ENCODE measurements around the gene NCAN.

NCAN gene

DNA sequence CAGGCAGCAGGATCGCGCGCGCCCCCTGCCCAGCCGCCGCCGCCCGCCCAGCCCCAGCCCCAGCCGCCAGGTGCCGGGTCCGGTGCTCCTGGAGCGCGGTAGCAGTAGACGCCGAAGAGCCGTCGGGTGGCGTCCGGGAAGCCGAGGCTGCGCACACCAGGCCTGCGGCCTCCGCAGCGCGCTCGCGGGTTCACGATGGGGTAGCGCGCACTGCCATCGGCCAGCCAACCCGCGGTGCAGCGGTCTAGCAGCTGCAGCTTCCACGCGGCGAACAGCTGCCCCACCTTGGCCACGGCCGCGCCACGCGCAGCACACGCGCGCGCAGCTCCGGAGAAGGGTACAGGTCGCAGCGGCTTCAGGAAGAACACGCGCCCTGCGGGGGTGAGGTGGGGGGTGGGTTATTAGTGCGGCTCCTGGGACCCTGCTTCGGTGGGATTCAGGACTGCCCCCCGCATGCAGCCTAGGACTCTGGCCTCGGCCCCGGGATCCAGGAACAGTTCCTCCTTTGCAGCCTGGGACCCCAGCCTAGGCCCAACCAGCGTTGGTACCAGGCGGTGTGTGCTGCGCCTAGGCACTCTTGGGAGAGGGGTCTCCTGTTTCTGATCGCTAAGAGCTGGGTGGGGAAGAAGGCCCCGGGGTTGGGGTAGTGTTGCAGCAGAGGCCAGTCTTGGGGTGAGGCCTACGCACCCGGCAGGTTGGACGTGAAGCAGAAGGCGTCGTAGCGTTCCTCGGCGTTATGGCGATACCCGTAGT, 46.3 kb downstream of the NCAN start:
- no peak overlapping the region for H3K4me3 ChIP-seq (ENCODE audit: low read depth, low read length)
- in situ Hi-C loops (cut with HindIII; ENCODE audit: low sequenced_read_pairs), result no loop called here
- TF ChIP-seq, protein P1, sequence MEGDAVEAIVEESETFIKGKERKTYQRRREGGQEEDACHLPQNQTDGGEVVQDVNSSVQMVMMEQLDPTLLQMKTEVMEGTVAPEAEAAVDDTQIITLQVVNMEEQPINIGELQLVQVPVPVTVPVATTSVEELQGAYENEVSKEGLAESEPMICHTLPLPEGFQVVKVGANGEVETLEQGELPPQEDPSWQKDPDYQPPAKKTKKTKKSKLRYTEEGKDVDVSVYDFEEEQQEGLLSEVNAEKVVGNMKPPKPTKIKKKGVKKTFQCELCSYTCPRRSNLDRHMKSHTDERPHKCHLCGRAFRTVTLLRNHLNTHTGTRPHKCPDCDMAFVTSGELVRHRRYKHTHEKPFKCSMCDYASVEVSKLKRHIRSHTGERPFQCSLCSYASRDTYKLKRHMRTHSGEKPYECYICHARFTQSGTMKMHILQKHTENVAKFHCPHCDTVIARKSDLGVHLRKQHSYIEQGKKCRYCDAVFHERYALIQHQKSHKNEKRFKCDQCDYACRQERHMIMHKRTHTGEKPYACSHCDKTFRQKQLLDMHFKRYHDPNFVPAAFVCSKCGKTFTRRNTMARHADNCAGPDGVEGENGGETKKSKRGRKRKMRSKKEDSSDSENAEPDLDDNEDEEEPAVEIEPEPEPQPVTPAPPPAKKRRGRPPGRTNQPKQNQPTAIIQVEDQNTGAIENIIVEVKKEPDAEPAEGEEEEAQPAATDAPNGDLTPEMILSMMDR (IDR thresholded peaks at IDR 0.05; ENCODE audit: low read depth, low read length), result no peak
- DNase-seq (ENCODE audit: low read depth, low spot score), result no peak

DNA sequence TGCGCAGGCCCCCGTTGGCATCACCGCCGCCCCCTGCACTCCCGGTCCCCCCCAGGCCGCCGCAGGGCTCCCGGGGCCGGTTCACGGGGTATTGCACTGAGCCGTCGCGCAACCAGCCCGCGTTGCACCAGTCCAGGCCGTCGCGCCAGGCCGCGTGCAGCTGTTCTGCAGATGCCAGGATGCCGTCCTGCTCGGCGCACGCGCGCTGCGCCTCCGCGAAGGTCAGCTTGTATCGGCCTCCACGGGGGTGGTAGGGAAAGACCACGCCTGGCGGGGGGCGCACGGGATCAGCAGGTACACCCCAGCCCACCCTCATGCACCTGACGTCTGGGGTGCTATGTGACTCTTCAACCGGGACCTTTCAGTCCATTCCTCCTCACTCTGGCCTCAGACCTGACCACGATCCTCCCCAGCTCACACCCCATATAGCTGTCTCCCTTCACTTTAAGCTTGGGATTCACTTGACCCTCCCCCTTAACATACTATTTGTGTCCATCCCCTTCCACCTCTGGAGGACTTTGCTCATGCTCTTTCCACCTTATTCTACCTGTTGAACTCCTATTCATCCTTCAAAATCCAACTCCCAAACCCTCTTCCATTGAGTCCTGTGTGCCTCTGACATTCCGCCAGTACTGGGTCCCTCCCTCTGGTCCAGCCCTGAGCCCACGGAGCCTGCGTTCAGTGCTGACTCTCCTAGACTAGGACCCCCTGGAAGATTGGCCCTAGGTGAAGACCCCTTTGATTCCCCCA, 47.0 kb downstream of the NCAN start:
- H3K4me3 ChIP-seq (ENCODE audit: low read depth, low read length), result no peak overlapping the region
- in situ Hi-C loops (cut with HindIII; ENCODE audit: low sequenced_read_pairs), result no loop called here
- DNase-seq (ENCODE audit: low read depth, low spot score), result no peak
- TF ChIP-seq, protein P1 (IDR thresholded peaks at IDR 0.05; ENCODE audit: low read depth, low read length), result no peak

DNA sequence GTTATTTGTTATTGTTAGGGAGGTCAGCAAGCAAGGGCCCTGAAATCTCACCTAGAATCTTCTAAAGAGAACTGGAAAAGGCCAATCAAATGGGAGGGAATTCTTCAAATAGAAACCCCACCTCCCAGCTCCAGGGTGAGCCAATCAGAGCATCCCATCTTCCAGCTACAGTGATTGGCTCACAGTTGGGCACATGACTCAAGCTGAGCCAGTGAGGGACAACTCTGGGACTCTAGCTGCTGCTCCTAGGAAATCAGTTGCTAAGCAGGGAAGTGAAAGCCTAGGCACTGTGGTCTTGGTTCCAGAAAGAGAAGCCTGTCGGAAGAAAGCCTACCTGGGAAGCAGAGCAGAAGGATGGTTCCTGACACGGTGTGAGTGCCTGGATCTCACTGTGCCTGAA, 48.0 kb downstream of the NCAN start:
- in situ Hi-C loops (cut with HindIII; ENCODE audit: low sequenced_read_pairs), result no loop called here
- H3K4me3 ChIP-seq (ENCODE audit: low read depth, low read length), result no peak overlapping the region
- no peak for DNase-seq (ENCODE audit: low read depth, low spot score)
- TF ChIP-seq, protein P1 (IDR thresholded peaks at IDR 0.05; ENCODE audit: low read depth, low read length), result no peak

DNA sequence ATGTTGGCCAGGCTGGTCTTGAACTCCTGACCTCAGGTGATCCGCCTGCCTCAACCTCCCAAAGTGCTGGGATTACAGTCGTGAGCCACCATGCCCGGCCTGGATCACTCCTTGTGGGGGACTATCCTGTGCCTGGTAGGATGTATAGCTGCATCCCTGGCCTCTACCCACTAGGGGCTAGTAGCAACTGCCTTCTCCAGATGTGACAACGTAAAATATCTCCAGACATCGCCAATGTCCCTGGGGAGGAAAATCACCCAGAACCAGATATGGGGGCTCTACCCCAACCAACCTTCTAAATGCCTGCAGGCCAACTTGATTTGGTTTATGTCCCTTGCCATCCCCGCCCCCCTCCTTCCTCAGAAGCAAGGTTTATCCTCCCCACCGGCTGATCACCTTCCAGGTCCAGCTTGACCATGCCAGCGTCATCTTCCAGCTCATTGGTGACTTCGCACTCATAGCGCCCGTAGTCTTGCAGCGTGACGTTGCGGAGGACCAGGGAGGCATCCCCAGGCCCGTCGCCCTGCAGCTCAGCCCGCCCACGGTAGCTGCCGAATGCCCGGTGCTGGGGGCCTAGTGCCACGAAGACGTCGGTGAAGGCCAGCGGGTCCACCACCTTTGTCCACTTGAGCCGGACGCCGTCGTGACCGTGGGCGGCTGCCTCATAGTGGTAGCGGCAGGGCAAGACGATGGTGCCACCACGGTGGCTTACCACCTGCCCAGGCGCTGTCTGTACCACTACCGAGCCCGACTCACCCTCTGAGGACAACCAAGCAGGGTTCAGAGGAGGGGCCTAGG, 48.9 kb downstream of the NCAN start:
- DNase-seq (ENCODE audit: low read depth, low spot score), result no peak
- no peak overlapping the region for H3K4me3 ChIP-seq (ENCODE audit: low read depth, low read length)
- TF ChIP-seq, protein P1 (IDR thresholded peaks at IDR 0.05; ENCODE audit: low read depth, low read length), result no peak
- in situ Hi-C loops (cut with HindIII; ENCODE audit: low sequenced_read_pairs), result no loop called here

DNA sequence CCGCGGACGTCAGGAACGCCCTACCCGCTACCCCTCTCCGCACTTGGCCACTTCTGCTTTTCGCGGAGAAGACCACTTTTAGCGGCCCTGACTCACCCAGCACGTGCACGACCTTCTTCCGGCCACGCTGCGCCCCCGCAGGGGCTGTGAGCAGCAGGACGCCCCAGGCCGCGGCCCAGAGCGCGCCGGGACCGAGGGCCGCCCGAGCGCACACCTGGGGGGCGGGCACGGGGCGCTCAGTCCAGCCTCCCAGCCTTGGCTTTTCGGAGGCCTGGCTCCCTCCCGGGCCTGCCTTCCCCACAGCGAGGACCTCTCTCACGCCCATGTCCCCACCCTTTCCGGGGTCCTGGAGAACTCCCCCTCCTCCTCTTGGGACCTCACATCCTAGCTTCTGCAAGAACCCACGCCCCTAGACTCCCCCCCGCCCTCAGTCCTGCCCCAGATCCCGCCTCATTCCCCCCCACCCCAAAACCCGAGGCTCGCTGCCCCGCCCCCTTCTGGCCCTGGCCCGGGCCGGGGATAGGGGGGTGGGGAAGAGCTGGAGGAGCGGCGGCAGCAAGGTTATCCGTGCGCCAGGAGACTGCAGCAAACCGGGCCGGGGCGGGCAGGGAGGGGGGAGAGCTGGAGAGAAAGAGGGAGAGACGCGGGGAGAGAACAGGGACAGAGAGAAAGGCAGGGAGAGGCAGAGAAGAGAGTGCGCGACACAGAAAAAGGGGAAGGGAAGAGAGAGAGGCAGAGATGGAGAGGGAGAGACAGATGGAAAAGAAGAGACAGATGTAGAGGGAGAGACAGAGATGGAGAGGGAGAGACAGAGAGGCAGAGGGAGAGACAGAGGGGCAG, 49.8 kb downstream of the NCAN start:
- TF ChIP-seq, protein P1 (IDR thresholded peaks at IDR 0.05; ENCODE audit: low read depth, low read length), result no peak
- in situ Hi-C loops (cut with HindIII; ENCODE audit: low sequenced_read_pairs), result no loop called here
- DNase-seq (ENCODE audit: low read depth, low spot score), result no peak
- no peak overlapping the region for H3K4me3 ChIP-seq (ENCODE audit: low read depth, low read length)
